ENCODE measurements around the gene DOK6.

GRCh38 chr18:69736730-69737129 is 336.0 kb downstream of the DOK6 start:
- no peak for TF ChIP-seq POLR2A (IDR thresholded peaks at IDR 0.05; ENCODE audit: low read length)
- no peak for TF ChIP-seq GATA1 (IDR thresholded peaks at IDR 0.05; ENCODE audit: low read depth, low read length)

Data from erythroblast (primary cell).